A673 (cell line): ENCODE results near the gene MUSTN1. TPM values are rescaled to one million over a fixed set of nuclear protein-coding genes. Genes with fewer than 3 reads are reported as not detected.

Source experiments
- BruUV-seq: library from RNA; stranded (reverse); fragments of 400-500 nt; replicated peaks from 2 replicates; lab custom pipeline; 2021; lab: Mats Ljungman, UMichigan
- CTCF ChIA-PET: fragments of 300-600 bp; sonication (Branson Sonifier 250); formaldehyde crosslinking; loops from one replicate; lab custom pipeline; 2022; ENCODE audit warnings: antibody characterized with exemption; lab: Charles Lee
- POLR2A ChIA-PET: fragments of 300-600 bp; sonication (Branson Sonifier 250); formaldehyde crosslinking; loops from one replicate; lab custom pipeline; 2022; ENCODE audit warnings: antibody characterized with exemption; ENCODE audit not compliant: low non-redundant PET; lab: Charles Lee
- DNase-seq: peaks from one replicate; pipeline ENCODE4 v3.0.0-alpha.2; 2015; ENCODE audit warnings: low spot score
- H3K27ac ChIP-seq: fragments of 200-600 bp; sonication (generic); 2 replicates; pipeline ENCODE4 v1.5.1; 2016; ENCODE audit warnings: mixed run types, low read depth, mild to moderate bottlenecking, mixed read lengths, antibody characterized with exemption, low read length; ENCODE audit not compliant: poor library complexity, severe bottlenecking
- H3K27me3 ChIP-seq: fragments of 200-600 bp; sonication (generic); replicated peaks from 2 replicates; pipeline ENCODE4 v1.6.1; 2017; ENCODE audit warnings: mixed run types, low read depth, mild to moderate bottlenecking, mixed read lengths, antibody characterized with exemption, low read length; ENCODE audit not compliant: insufficient read depth, poor library complexity
- H3K36me3 ChIP-seq: fragments of 200-600 bp; sonication (generic); 2 replicates; pipeline ENCODE4 v1.6.1; 2016; ENCODE audit warnings: mixed run types, mild to moderate bottlenecking, mixed read lengths, antibody characterized with exemption, low read length; ENCODE audit not compliant: insufficient read depth, poor library complexity, severe bottlenecking
- H3K4me1 ChIP-seq: fragments of 200-600 bp; sonication (generic); 2 replicates; pipeline ENCODE4 v1.6.1; 2017; ENCODE audit warnings: mixed run types, mild to moderate bottlenecking, mixed read lengths, antibody characterized with exemption, low read length; ENCODE audit not compliant: insufficient read depth, poor library complexity, severe bottlenecking
- H3K4me3 ChIP-seq: fragments of 200-600 bp; sonication (generic); 2 replicates; pipeline ENCODE4 v1.5.1; 2016; ENCODE audit warnings: low read depth, mixed run types, mild to moderate bottlenecking, mixed read lengths, low read length; ENCODE audit not compliant: poor library complexity, severe bottlenecking
- H3K9me3 ChIP-seq: fragments of 200-600 bp; sonication (generic); 2 replicates; pipeline ENCODE4 v1.6.1; 2016; ENCODE audit warnings: mixed run types, low read depth, mild to moderate bottlenecking, mixed read lengths, antibody characterized with exemption, low read length; ENCODE audit not compliant: poor library complexity, severe bottlenecking
- EZH2 ChIP-seq: fragments of 200-600 bp; sonication (generic); IDR thresholded peaks from 2 replicates; pipeline ENCODE4 v1.6.1; 2017; ENCODE audit warnings: borderline replicate concordance, low read depth, mild to moderate bottlenecking, mixed read lengths, antibody characterized with exemption, low read length; ENCODE audit not compliant: poor library complexity, severe bottlenecking
- intact Hi-C: fragments of 100-400 bp; cut with micrococcal nuclease; formaldehyde crosslinking; loops from one replicate; pipeline ENCODE4 v1.10.0; 2022; ENCODE audit not compliant: unreplicated experiment
- total RNA-seq: library from RNA; stranded (reverse); gene quantifications from 2 replicates; pipeline ENCODE4 v1.2.3, GENCODE V29; 2021
- TF ChIP-seq, protein P1 (sequence below): fragments of 300-800, 200-600 bp; sonication (generic); conservative IDR thresholded peaks from 2 replicates; pipeline ENCODE4 v1.5.1; 2017; ENCODE audit warnings: low read depth, mild to moderate bottlenecking, antibody characterized with exemption, low read length, moderate library complexity, mixed read lengths

The MUSTN1 gene
- total RNA-seq, 1 experiment from 2014 or later: not detected

DNA sequence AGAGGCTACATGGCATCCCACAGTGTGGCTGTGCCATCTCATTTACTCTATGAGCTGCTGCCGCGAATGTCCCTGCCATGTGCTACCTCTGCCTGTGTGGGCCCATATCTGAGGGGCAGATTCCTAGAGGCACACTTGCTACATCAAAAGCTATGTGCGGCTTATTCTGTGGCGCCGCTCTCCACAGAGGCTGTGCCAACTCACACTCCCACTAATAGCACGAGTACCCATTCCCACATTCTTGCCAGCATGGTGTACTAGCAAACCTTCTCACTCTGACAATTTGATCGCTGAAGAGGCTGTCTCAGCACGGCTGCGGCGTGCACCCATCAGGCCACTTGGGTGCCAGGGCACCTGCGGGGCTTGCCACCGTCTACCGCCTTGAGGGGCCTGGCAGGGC is 31.2 kb upstream of the MUSTN1 start:
- Histone ChIP-seq H3K27me3 (no peaks in the 10 kb centered on the region), H3K9me3 (no peaks in the 10 kb centered on the region)
- no TSS peak for BruUV-seq

GRCh38 chr3:52860424-52860768 is 25.6 kb upstream of the MUSTN1 start:
- intact Hi-C loops: no loop called here
- ChIA-PET POLR2A (no interaction called here), CTCF (no interaction called here)
- no TSS peak for BruUV-seq
- Histone ChIP-seq H3K4me1 (no peaks in the 10 kb centered on the region), H3K4me3 (no peak overlapping the region), H3K9me3 (no peaks in the 10 kb centered on the region), H3K36me3 (no peaks in the 10 kb centered on the region), H3K27ac (no peak overlapping the region), H3K27me3 (no peaks in the 10 kb centered on the region)
- TF ChIP-seq EZH2: no peak
- TF ChIP-seq, protein P1, sequence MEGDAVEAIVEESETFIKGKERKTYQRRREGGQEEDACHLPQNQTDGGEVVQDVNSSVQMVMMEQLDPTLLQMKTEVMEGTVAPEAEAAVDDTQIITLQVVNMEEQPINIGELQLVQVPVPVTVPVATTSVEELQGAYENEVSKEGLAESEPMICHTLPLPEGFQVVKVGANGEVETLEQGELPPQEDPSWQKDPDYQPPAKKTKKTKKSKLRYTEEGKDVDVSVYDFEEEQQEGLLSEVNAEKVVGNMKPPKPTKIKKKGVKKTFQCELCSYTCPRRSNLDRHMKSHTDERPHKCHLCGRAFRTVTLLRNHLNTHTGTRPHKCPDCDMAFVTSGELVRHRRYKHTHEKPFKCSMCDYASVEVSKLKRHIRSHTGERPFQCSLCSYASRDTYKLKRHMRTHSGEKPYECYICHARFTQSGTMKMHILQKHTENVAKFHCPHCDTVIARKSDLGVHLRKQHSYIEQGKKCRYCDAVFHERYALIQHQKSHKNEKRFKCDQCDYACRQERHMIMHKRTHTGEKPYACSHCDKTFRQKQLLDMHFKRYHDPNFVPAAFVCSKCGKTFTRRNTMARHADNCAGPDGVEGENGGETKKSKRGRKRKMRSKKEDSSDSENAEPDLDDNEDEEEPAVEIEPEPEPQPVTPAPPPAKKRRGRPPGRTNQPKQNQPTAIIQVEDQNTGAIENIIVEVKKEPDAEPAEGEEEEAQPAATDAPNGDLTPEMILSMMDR: no peak
- DNase-seq: no peak

More for the DNA sequence above, 31.2 kb upstream of the MUSTN1 start:
- no peaks in the 10 kb centered on the region for H3K4me1 ChIP-seq
- no peaks in the 10 kb centered on the region for H3K36me3 ChIP-seq
- TF ChIP-seq EZH2: no peak
- TF ChIP-seq, protein P1: no peak
- ChIA-PET POLR2A (no interaction called here), CTCF (no interaction called here)
- no peak overlapping the region for H3K27ac ChIP-seq
- no peak for DNase-seq
- no peak overlapping the region for H3K4me3 ChIP-seq
- intact Hi-C loops: no loop called here

DNA sequence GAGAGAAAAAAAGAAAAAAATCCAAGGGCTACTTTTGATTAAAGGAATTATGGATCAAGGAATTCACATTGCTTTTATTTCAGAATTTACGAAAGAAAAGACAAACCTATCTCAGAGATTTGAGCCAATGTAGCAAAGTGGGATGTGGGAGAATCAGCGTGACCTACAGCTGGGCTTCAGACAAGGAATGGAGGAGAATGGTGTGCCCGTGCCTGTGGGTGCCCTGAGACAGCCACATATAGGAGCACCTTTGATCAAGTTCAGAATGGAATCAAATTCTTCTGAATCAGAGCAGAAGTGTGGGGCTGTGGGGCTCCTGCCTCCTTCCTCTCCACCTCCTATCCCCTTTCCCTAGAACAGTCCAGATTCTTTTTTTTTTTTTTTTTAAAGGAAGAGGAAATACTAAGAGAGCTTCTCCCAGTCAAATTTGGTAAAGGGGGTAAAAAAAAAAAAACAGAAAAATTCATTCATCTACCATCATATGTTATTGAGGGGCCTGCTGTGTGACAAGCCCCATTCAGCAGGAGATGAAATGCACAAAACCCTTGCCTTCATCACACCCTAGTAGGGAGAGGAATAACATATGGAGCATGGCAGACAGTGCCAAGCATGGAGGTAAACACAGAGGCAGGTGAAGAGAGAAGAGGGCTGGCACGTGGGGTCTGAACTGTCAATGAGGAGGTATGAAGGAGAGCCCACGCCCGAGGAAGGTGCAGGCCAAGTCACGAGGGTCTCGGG is 25.0 kb upstream of the MUSTN1 start:
- no peaks in the 10 kb centered on the region for H3K36me3 ChIP-seq
- no TSS peak for BruUV-seq
- H3K4me3 ChIP-seq: no peak overlapping the region
- H3K27me3 ChIP-seq: no peaks in the 10 kb centered on the region
- CTCF ChIA-PET: no interaction called here
- H3K27ac ChIP-seq: no peak overlapping the region
- intact Hi-C loops: no loop called here
- POLR2A ChIA-PET: no interaction called here
- no peaks in the 10 kb centered on the region for H3K9me3 ChIP-seq
- TF ChIP-seq, protein P1: no peak
- no peak for TF ChIP-seq EZH2
- DNase-seq: no peak
- H3K4me1 ChIP-seq: no peaks in the 10 kb centered on the region
